Measurements from ENCODE around the gene RPH3AL.

DNA sequence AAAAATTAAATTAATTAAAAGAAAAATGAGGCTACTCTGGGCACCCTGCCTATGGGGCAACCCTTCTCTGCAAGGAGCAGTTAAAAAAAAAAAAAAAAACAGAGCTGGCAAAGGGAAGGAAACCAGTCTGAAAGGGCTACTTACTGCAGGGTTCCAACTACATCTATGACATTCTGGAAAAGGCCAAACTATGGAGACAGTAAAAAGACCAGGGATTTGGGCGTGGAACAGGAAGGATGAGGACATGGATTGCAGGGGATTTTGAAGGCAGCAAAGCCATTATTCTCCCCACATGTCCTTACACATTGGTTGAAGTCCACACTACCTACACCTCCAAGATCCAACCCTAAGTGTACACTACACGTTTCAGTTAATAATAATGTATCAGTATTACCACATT, 4.6 kb downstream of the RPH3AL start:
- TF ChIP-seq YY1 (tag by site-specific recombination; IDR thresholded peaks at IDR 0.05) (no peak), ZNF639 (tag by site-specific recombination; IDR thresholded peaks at IDR 0.05) (no peak), CTCF (tag by site-specific recombination; IDR thresholded peaks at IDR 0.05) (no peak), ZBTB21 (tag by site-specific recombination; IDR thresholded peaks at IDR 0.05) (no peak), ZBTB44 (tag by site-specific recombination; IDR thresholded peaks at IDR 0.05) (no peak)
